Measurements from ENCODE around the gene PCYOX1L.

GRCh38 chr5:149366169-149366729 lies 8.4 kb downstream of the PCYOX1L start:
- TF ChIP-seq TAF7 (optimal IDR thresholded peaks at IDR 0.05; ENCODE audit: borderline replicate concordance, low read depth, low read length) (no peak), TBP (IDR thresholded peaks at IDR 0.05; ENCODE audit: low read depth, low read length) (no peak), CEBPB (IDR thresholded peaks at IDR 0.05; ENCODE audit: low read depth, low read length) (no peak), SIN3A (conservative IDR thresholded peaks at IDR 0.05 in 1 of 2, IDR thresholded peaks at IDR 0.05 in 1 of 2; ENCODE audit: low read depth in 1 of 2, low read length in 2 of 2) (no peak), YY1 (IDR thresholded peaks at IDR 0.05; ENCODE audit: low read depth, low read length) (no peak), CTCF (IDR thresholded peaks at IDR 0.05; ENCODE audit: control extremely low read depth in 1 of 3, insufficient read depth in 1 of 3, low read depth in 1 of 3, low read length in 3 of 3) (no peak), CREB1 (IDR thresholded peaks at IDR 0.05) (no peak)
